Measurements from ENCODE around the gene PUS1.

PUS1 gene

DNA sequence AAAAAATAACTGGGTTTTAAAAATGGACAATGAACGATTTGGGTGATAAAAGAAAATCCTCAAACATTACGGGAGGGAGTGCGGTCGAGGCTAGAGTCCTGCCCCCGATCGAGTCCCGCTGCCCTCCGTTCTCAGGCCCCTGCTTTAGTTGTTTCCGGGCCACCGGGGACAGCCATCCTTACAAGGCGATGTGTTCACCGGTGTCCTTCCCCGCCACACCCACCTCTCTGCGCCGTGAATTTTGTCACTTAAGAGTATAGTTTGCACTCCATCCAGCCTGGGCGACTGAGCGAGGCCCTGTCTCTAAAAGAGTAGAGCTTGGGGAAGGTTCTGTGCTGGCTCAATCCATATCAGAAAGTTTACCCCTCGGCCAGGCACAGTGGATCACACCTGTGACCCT, 31.8 kb upstream of the PUS1 start:
- no peak for DNase-seq (ENCODE audit: low read depth)
- no peak overlapping the region for H3K4me3 ChIP-seq (ENCODE audit: low read depth, low read length)
- TF ChIP-seq, protein P1, sequence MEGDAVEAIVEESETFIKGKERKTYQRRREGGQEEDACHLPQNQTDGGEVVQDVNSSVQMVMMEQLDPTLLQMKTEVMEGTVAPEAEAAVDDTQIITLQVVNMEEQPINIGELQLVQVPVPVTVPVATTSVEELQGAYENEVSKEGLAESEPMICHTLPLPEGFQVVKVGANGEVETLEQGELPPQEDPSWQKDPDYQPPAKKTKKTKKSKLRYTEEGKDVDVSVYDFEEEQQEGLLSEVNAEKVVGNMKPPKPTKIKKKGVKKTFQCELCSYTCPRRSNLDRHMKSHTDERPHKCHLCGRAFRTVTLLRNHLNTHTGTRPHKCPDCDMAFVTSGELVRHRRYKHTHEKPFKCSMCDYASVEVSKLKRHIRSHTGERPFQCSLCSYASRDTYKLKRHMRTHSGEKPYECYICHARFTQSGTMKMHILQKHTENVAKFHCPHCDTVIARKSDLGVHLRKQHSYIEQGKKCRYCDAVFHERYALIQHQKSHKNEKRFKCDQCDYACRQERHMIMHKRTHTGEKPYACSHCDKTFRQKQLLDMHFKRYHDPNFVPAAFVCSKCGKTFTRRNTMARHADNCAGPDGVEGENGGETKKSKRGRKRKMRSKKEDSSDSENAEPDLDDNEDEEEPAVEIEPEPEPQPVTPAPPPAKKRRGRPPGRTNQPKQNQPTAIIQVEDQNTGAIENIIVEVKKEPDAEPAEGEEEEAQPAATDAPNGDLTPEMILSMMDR (IDR thresholded peaks at IDR 0.05; ENCODE audit: low read depth, low read length, missing control alignments): no peak
- in situ Hi-C loops (cut with HindIII; ENCODE audit: low sequenced_read_pairs): no loop called here

DNA sequence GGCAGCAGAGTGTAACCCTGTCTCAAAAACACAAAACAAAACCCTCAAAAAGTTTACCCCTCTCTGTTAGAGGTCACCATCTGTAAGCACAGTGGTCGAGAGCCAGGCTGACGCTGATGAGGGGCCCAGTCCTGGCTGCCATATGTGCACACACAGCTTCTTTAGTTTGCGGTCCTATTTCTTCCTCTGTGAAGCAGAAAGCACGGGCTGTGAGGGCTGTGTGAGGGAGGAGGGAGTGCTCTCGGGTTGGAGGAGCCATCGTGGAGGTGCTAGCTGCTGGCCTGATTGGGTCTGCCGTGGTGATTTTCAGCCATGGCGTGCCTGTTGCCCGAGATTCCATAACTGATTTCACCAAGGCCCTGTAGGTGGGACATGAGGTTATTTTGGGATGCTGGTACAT, 31.2 kb upstream of the PUS1 start:
- TF ChIP-seq, protein P1 (IDR thresholded peaks at IDR 0.05; ENCODE audit: low read depth, low read length, missing control alignments): no peak
- no peak for DNase-seq (ENCODE audit: low read depth)
- H3K4me3 ChIP-seq (ENCODE audit: low read depth, low read length): no peak overlapping the region
- in situ Hi-C loops (cut with HindIII; ENCODE audit: low sequenced_read_pairs): no loop called here

DNA sequence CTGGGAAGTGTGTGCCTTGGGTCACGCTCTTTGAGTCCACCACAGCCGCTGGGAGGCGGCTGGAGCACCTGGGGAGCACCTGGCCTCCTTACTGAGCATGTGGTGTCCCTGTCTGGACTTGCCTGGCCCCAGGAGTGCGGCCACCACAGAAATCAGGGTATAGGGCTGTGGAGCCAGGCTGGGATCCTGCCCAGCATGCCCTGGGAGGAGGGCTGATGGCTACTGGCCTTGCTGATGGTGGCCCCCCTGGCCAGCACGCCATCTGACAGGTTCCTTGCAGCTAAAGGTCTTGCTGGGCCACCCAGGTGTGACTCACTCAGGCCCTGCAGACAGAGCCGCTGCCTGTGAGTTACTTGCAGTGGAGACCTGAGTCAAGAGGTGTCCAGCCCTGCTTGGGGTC, 28.7 kb upstream of the PUS1 start:
- TF ChIP-seq, protein P1 (IDR thresholded peaks at IDR 0.05; ENCODE audit: low read depth, low read length, missing control alignments): no peak
- in situ Hi-C loops (cut with HindIII; ENCODE audit: low sequenced_read_pairs): no loop called here
- H3K4me3 ChIP-seq (ENCODE audit: low read depth, low read length): no peak overlapping the region
- no peak for DNase-seq (ENCODE audit: low read depth)

DNA sequence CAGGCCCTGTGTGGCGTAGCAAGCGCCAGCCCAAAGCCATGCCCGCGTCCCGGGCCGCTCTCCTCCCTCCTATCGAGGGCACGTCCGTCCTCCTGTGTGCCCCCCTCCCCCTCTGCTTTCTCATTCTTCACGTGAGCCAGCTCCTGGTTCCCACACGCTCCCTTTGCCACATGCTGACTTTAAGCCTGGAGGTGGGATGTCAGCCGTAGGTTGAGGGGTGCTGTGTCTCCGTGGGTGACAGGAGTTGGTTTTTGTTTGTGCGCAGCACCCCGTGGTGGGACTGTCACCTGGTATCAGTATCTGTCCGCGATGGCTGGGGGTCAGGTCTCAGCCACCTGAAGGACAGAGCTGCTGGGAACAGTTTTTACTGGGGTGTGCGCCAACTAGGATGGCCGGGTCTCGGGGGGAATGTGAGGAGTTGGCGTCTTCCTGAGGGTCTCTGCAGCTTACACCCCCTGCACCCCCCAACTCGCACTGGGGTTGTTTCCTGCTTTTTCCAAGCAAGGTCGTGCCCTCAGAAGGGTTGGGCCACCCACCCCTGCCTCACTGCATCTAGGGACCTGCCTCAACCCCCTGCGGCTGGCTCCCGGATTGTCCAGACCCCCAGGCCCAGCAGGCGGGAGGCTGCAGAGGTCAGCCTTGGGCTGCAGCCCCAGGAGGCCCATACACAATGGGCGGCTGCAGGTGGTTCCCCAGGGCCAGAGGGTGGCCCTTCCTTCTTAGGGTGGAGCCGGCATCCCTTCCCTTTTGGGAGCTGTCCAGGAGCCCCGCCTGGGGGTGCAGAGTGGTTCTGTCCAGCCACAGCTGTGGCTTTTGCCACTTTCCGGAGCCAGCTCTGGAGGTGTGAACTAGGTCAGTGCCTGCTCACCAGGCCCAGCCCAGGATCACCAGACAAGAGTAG, 27.4 kb upstream of the PUS1 start:
- TF ChIP-seq, protein P1 (IDR thresholded peaks at IDR 0.05; ENCODE audit: low read depth, low read length, missing control alignments): no peak
- no peak overlapping the region for H3K4me3 ChIP-seq (ENCODE audit: low read depth, low read length)
- in situ Hi-C loops (cut with HindIII; ENCODE audit: low sequenced_read_pairs): no loop called here
- no peak for DNase-seq (ENCODE audit: low read depth)

DNA sequence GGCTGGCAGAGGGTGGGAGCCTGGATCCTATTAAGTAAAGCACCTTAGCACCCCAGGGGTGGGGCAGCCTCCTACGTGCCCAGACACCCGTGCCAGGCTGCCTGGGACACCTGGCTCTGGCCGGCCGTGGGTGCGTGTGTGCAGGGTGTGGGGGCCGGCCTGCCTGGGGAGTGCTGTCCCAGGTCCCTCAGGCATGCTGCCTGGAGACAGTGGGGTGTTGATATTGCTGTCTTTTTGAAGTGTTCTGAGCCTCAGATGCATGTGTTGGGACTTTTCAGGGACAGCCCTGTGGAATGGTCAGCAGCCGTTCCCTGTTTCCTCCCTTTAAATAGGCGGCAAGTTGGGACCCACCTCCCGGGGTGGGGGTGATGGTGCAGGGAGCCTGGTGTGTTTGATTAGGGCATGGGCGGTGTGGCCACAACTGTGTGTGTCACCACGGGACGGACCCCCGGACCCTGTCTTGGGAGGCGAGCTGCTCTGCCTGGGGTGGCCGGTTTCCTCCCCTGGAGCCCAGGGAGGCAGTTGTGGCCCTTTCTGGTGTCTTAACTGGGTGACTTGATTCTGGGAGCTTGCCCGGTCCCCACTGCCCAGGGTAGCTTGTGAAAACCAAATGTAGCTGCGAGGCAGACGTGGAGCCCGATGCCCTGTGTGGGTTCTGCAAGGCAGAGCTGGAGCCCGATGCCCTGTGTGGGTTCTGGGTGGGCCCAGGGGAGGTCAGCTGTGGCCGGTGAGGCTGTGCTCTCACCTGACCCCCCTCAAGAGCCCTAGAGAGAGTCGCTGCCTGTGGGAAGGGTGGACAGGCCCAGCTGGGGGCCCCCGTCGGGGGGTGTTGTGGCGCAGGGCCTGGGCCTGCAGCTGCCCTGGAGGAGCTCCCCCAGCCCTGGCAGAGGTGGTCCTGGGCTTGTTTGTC, 26.5 kb upstream of the PUS1 start:
- in situ Hi-C loops (cut with HindIII; ENCODE audit: low sequenced_read_pairs): no loop called here
- no peak overlapping the region for H3K4me3 ChIP-seq (ENCODE audit: low read depth, low read length)
- TF ChIP-seq, protein P1 (IDR thresholded peaks at IDR 0.05; ENCODE audit: low read depth, low read length, missing control alignments): no peak
- DNase-seq (ENCODE audit: low read depth): no peak
